ENCODE measurements around the gene C2orf69.

DNA sequence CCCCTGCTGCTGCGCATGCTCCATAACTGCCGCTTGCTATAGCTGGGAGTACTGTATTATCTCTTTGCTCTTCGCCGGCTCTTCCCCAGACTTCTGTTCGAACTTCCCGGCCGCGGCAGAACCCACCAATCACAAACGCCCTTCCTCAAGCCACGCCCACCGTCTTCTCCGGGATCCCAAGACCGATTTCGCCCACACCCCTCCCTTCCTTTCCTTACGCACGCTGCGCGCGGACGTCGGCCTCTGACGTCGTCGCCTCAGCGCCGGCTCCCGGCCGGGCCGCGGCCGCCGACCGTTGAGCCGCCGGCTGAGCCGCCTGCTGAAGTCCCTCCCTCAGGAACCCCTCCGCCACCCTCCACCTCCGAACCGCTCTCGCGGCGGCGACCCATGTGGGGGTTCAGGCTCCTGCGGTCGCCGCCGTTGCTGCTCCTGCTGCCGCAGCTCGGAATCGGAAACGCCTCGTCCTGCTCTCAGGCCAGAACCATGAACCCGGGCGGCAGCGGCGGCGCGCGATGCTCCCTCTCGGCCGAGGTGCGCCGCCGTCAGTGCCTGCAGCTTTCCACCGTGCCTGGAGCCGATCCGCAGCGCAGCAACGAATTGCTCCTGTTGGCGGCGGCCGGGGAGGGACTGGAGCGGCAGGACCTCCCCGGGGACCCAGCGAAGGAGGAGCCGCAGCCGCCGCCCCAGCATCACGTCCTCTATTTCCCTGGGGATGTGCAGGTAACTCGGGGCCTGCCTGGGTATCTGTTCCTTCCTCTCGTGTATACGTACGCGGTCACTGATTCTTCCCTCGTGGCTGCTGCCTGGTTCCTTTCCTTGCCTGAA, at the start of gene C2orf69:
- TF ChIP-seq, protein P1, sequence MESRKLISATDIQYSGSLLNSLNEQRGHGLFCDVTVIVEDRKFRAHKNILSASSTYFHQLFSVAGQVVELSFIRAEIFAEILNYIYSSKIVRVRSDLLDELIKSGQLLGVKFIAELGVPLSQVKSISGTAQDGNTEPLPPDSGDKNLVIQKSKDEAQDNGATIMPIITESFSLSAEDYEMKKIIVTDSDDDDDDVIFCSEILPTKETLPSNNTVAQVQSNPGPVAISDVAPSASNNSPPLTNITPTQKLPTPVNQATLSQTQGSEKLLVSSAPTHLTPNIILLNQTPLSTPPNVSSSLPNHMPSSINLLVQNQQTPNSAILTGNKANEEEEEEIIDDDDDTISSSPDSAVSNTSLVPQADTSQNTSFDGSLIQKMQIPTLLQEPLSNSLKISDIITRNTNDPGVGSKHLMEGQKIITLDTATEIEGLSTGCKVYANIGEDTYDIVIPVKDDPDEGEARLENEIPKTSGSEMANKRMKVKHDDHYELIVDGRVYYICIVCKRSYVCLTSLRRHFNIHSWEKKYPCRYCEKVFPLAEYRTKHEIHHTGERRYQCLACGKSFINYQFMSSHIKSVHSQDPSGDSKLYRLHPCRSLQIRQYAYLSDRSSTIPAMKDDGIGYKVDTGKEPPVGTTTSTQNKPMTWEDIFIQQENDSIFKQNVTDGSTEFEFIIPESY (CRISPR knock-in tag; IDR thresholded peaks at IDR 0.05) = peak; percentile 9; the same call in 1 of the 2 replicates
- TF ChIP-seq, protein P2, sequence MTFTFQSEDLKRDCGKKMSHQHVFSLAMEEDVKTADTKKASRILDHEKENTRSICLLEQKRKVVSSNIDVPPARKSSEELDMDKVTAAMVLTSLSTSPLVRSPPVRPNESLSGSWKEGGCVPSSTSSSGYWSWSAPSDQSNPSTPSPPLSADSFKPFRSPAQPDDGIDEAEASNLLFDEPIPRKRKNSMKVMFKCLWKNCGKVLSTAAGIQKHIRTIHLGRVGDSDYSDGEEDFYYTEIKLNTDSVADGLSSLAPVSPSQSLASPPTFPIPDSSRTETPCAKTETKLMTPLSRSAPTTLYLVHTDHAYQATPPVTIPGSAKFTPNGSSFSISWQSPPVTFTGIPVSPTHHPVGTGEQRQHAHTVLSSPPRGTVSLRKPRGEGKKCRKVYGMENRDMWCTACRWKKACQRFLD (CRISPR knock-in tag; IDR thresholded peaks at IDR 0.05; ENCODE audit: borderline replicate concordance) = peak; percentile 96

Measured in HepG2 (cell line).